ENCODE results near the gene ZNF512B.
"Not testable (repeated sequence)": the region's sequence is repeated elsewhere in the genome, so short reads cannot be mapped to it uniquely, and the experiment has no call there.

The ZNF512B gene

GRCh38 chr20:63923651-63924050 is 46.1 kb downstream of the ZNF512B start:
- TF ChIP-seq CTCF (IDR thresholded peaks at IDR 0.05), result no peak
- H3K4me3 ChIP-seq, result no peak overlapping the region
- no peak for DNase-seq (ENCODE audit: low spot score)
- no peak overlapping the region for H3K27ac ChIP-seq

GRCh38 chr20:63920226-63920625 is 49.5 kb downstream of the ZNF512B start:
- TF ChIP-seq CTCF (IDR thresholded peaks at IDR 0.05), result no peak
- Histone ChIP-seq H3K27ac (no peak overlapping the region), H3K4me3 (no peak overlapping the region)
- DNase-seq (ENCODE audit: low spot score), result no peak

GRCh38 chr20:63919130-63919529 is 50.6 kb downstream of the ZNF512B start:
- DNase-seq (ENCODE audit: low spot score), result no peak
- TF ChIP-seq CTCF (IDR thresholded peaks at IDR 0.05), result no peak
- H3K27ac ChIP-seq, result no peak overlapping the region
- H3K4me3 ChIP-seq, result no peak overlapping the region

GRCh38 chr20:63917811-63918210 is 51.9 kb downstream of the ZNF512B start:
- DNase-seq (ENCODE audit: low spot score), result no peak
- no peak overlapping the region for H3K27ac ChIP-seq
- no peak for TF ChIP-seq CTCF (IDR thresholded peaks at IDR 0.05)

GRCh38 chr20:63916371-63916939 is 53.3 kb downstream of the ZNF512B start:
- not testable (repeated sequence) for H3K27ac ChIP-seq; H3K4me3 ChIP-seq; DNase-seq (ENCODE audit: low spot score)

More at GRCh38 chr20:63917811-63918210, 51.9 kb downstream of the ZNF512B start:
- H3K4me3 ChIP-seq, result no peak overlapping the region

GRCh38 chr20:63915471-63915870 is 54.3 kb downstream of the ZNF512B start:
- TF ChIP-seq CTCF (IDR thresholded peaks at IDR 0.05), result no peak
- no peak overlapping the region for H3K4me3 ChIP-seq
- no peak overlapping the region for H3K27ac ChIP-seq
- DNase-seq (ENCODE audit: low spot score), result no peak

GRCh38 chr20:63913768-63914167 is 56.0 kb downstream of the ZNF512B start:
- no peak for DNase-seq (ENCODE audit: low spot score)
- no peak for TF ChIP-seq CTCF (IDR thresholded peaks at IDR 0.05)
- H3K4me3 ChIP-seq, result no peak overlapping the region
- no peak overlapping the region for H3K27ac ChIP-seq

- DNase-seq (ENCODE audit: low spot score), result no peak
- no peak for TF ChIP-seq CTCF (IDR thresholded peaks at IDR 0.05)
- H3K27ac ChIP-seq, result no peak overlapping the region
- no peak overlapping the region for H3K4me3 ChIP-seq
Measured at GRCh38 chr20:63911176-63911575, 58.6 kb downstream of the ZNF512B start.
